OCI-LY1 (cell line): ENCODE results near the gene OLIG2.

Experiments used
- EZH2 ChIP-seq: fragments of 200-600 bp; sonication (generic), shearing (Covaris generic); IDR thresholded peaks from 2 replicates; pipeline ENCODE4 v1.8.0; 2017; ENCODE audit warnings: borderline replicate concordance, mixed run types, mild to moderate bottlenecking, antibody characterized with exemption, low read length, moderate library complexity, mixed read lengths
- TF ChIP-seq, protein P1 (sequence below): fragments of 200-600 bp; sonication (generic), shearing (Covaris generic); IDR thresholded peaks from 2 replicates; pipeline ENCODE4 v1.5.1; 2017; ENCODE audit warnings: mild to moderate bottlenecking, antibody characterized with exemption, low read length, moderate library complexity, mixed read lengths

DNA sequence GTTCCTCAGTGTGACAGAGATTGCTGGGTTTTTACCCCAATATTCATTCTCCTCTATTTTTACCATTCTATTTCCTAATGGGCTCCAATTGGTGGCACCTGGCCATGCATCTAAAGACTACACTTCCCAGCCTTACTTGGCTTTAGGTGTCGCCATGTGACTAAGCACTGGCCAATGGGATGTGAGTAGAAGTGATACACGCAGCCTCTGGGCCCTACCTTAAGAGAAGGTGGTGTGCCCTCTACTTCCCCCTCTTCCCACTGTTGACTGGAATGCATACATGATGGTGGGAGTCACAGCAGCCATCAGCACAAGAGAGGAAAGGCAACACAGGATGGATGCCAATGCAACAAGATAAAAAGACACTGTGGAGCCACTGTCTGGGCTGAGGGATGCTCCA is 11.4 kb upstream of the OLIG2 start:
- TF ChIP-seq, protein P1, sequence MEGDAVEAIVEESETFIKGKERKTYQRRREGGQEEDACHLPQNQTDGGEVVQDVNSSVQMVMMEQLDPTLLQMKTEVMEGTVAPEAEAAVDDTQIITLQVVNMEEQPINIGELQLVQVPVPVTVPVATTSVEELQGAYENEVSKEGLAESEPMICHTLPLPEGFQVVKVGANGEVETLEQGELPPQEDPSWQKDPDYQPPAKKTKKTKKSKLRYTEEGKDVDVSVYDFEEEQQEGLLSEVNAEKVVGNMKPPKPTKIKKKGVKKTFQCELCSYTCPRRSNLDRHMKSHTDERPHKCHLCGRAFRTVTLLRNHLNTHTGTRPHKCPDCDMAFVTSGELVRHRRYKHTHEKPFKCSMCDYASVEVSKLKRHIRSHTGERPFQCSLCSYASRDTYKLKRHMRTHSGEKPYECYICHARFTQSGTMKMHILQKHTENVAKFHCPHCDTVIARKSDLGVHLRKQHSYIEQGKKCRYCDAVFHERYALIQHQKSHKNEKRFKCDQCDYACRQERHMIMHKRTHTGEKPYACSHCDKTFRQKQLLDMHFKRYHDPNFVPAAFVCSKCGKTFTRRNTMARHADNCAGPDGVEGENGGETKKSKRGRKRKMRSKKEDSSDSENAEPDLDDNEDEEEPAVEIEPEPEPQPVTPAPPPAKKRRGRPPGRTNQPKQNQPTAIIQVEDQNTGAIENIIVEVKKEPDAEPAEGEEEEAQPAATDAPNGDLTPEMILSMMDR = no peak
- TF ChIP-seq EZH2 = no peak
